Erythroblast (primary cell): ENCODE measurements around the gene EHD1.

Source experiments
- GATA1 ChIP-seq: IDR thresholded peaks from 2 replicates; pipeline ENCODE4 v1.6.1; 2011; ENCODE audit warnings: low read depth, mild to moderate bottlenecking, control low read depth, low read length, moderate library complexity
- POLR2A ChIP-seq: IDR thresholded peaks from 2 replicates; pipeline ENCODE4 v1.6.1; 2011; ENCODE audit warnings: mild to moderate bottlenecking, low read length

GRCh38 chr11:64894812-64895452 lies 16.5 kb upstream of the EHD1 start:
- TF ChIP-seq POLR2A, result no peak
- TF ChIP-seq GATA1, result no peak
